HG02610 (cell line): ENCODE measurements around the gene IFI44.

Source experiments
- ATAC-seq: cut with Tn5 transposase; IDR thresholded peaks from one replicate; pipeline ENCODE4 v1.9.1; 2021; ENCODE audit warnings: mild to moderate bottlenecking, moderate library complexity; ENCODE audit not compliant: unreplicated experiment

IFI44 gene, protein sequence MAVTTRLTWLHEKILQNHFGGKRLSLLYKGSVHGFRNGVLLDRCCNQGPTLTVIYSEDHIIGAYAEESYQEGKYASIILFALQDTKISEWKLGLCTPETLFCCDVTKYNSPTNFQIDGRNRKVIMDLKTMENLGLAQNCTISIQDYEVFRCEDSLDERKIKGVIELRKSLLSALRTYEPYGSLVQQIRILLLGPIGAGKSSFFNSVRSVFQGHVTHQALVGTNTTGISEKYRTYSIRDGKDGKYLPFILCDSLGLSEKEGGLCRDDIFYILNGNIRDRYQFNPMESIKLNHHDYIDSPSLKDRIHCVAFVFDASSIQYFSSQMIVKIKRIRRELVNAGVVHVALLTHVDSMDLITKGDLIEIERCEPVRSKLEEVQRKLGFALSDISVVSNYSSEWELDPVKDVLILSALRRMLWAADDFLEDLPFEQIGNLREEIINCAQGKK

DNA sequence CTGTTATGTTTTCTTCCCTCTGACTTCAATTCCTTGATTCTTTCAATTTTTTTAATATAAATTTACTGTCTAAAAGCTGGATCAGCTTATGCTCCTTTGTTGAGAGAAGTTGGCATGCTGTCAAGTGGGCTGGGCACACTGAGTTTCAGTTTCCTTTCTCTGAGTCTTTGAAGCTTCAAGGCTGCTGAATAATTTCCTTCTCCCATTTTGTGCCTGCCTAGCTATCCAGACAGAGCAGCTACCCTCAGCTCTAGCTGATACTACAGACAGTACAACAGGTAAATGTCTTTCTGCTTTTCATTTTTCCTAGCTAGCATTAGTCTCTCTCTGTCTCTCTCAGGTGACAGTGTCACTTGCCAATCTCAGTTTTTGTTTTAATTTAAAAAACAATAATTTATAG, at the start of gene IFI44:
Gene IFI44, plus strand, starts transcription at position 204 of the 400 bp plus-strand sequence. CDS start 365 bp downstream, outside the sequence.
- ATAC-seq: peak; percentile 88

GRCh38 chr1:78601068-78601467, 48.6 kb upstream of the IFI44 start:
- ATAC-seq: no peak

- ATAC-seq: no peak
Measured at GRCh38 chr1:78603206-78603605, 46.4 kb upstream of the IFI44 start.

DNA sequence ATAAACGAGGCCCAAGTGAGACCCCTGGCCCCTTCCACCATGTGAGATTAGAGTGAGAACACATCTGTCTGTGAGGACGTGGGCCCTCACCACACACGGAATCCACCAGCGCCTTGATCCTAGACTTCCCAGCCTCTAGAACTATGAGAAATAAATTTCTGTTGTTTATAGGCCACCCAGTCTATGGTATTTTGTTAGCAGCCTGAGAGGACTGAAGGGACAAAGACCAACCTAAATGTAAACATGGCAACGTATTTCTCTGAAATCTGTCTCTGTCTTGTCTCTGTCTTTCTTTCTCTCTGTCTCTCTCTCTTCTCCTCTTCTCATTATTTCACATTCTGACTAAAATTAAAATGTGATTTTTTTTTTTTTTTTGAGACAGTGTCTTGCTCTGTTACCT, 45.0 kb upstream of the IFI44 start:
- no peak for ATAC-seq

- ATAC-seq: no peak
Measured at GRCh38 chr1:78606274-78606673, 43.4 kb upstream of the IFI44 start.

- no peak for ATAC-seq
Measured at GRCh38 chr1:78607334-78607927, 42.2 kb upstream of the IFI44 start.

- ATAC-seq: no peak
Measured at GRCh38 chr1:78607944-78608343, 41.7 kb upstream of the IFI44 start.

- ATAC-seq: peak; percentile 38
Measured at GRCh38 chr1:78617615-78618026, 32.0 kb upstream of the IFI44 start.

GRCh38 chr1:78619032-78619431, 30.6 kb upstream of the IFI44 start:
- ATAC-seq: no peak

DNA sequence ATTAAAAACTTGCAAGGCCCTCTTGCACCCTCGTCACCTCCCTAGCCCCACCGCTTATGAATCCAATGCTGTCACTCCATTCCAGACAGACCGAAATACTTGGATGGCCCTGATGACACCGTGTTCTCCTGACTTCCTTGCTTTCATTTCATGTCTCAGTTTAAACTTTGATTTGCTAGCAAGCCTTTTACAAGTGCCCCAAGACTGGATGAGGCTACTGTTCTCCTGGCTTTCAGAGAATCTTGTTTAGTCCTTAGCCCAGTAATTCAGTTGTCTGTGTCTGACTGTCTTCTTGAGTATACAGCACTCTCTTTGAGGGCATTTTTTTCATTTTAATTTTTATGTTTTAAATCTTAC, 30.2 kb upstream of the IFI44 start:
- peak; percentile 21 for ATAC-seq

DNA sequence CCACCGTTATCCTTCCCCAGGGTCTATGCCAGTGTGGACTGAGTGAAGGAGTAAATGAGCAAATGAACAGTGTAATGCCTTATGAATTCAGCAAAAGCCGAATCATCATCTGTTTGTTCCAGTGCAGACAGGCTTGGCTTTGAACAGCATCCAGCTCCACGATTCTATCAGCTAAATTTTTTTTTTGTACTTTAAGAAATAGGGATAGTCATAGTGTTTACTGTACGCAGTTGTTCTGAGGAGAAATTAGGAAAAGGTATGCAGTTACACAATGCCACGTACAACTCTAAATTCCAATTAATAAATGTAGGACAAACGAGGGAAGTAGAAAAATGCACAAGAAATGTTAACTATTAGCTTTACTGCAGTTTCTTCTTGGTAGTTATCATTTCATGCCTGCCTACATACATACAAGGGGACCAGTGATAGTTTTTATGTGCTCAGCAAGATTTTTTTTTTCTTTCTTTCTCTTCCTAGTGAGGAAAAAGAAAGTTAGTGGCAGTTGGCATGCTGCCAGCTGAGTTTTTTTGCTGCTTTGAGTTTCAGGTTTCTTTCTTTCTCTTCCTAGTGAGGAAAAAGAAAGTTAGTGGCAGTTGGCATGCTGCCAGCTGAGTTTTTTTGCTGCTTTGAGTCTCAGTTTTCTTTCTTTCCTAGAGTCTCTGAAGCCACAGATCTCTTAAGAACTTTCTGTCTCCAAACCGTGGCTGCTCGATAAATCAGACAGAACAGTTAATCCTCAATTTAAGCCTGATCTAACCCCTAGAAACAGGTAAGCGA, 29.6 kb upstream of the IFI44 start, which contains the start of gene IFI44L:
Gene IFI44L, plus strand, starts transcription at position 646 of the 777 bp plus-strand sequence. CDS start 7,468 bp downstream, outside the sequence.
- ATAC-seq: peak; percentile 38

GRCh38 chr1:78620666-78621065, 29.0 kb upstream of the IFI44 start:
- peak; percentile 15 for ATAC-seq

DNA sequence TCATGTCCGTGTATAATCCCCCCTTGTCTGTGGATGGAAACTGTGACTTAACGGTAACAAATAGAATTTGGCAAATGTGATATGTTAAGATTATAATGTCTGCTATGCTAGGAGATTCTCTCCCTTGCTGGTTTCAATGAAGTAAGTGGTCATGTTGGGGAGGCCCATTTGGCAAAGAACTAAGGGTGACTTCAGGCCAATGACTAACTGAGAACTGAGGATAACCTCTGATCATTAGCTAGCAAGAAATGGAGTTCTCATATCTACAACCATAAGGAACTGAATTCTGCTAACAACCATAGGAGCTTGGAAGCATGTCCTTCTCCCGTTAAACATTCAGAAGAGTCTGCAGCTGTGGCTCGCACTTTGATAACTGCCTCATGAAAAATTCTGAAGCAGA, 27.1 kb upstream of the IFI44 start:
- no peak for ATAC-seq

GRCh38 chr1:78624035-78624434, 25.6 kb upstream of the IFI44 start:
- ATAC-seq: no peak

GRCh38 chr1:78627321-78627720, 22.3 kb upstream of the IFI44 start:
- no peak for ATAC-seq

GRCh38 chr1:78630600-78630999, 19.0 kb upstream of the IFI44 start:
- ATAC-seq: no peak

DNA sequence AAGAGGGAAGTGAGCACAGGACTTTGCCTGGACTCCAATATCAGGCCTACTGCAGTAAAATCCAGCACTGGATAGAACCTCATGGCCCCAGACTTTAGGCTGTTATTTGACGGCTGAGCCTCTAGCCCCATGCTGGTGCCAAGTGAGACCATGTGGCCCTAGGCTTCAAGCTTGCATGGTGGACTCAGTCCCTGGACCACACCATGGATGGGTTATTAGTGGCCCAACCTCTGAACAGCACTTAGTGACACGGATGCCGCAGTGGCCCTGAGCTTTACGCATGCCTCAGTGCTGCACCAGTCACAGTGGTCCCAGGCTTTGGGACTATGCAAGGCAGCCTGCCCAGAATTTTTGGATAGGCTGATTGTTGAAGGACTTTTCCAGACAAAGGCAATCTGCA, 16.4 kb upstream of the IFI44 start:
- no peak for ATAC-seq

DNA sequence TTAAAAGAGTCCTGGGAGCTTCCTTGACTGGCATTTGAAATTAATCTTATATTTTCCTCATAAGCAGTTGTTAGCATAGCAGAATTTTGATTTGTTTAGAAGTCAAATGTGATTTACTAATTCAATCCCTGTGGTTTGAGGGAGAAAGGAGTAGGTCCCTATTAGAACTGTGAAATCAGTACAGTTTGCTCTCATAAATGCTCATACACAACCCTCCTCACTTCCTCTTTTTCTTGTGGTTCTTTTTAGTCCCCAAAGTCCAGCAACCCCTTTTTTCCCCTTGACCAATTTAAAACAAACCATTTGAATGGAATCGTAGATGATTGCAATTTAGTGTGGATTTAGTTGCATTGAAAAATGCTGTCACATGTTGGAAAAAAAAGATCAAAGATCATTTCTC, 9.2 kb upstream of the IFI44 start:
- peak; percentile 53 for ATAC-seq

DNA sequence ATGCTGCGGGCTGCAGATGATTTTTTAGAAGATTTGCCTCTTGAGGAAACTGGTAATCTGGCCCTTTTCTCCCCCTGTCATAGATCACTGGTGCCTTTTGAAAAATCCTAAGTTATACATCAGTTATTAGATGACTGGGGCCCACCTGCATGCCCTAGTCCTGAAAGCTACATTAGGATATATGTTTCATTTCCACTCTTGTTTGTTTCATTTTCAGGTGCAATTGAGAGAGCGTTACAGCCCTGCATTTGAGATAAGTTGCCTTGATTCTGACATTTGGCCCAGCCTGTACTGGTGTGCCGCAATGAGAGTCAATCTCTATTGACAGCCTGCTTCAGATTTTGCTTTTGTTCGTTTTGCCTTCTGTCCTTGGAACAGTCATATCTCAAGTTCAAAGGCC, 8.1 kb upstream of the IFI44 start:
- no peak for ATAC-seq

GRCh38 chr1:78645723-78646122, 3.9 kb upstream of the IFI44 start:
- ATAC-seq: no peak

- no peak for ATAC-seq
Measured at GRCh38 chr1:78647238-78647637, 2.4 kb upstream of the IFI44 start.
